IMR-90 (cell line): ENCODE results near the gene SH2B3. TPM values are rescaled to one million over a fixed set of nuclear protein-coding genes. Genes with fewer than 3 reads are reported as not detected.

ENCODE experiments used
- ATAC-seq: fragments of 200-7000 bp; cut with Tn5 transposase; 2 replicates; pipeline ENCODE4 v1.9.1; 2020; ENCODE audit warnings: low read depth, mild to moderate bottlenecking, moderate library complexity
- BruUV-seq: library from RNA; stranded (reverse); fragments of 400-500 nt; replicated peaks from 2 replicates; lab custom pipeline; 2021; lab: Mats Ljungman, UMichigan
- CTCF ChIA-PET: fragments of 300-600 bp; formaldehyde crosslinking; extraction: SDS; loops from one replicate; lab custom pipeline; 2021; ENCODE audit warnings: antibody characterized with exemption; lab: Yijun Ruan, JAX
- POLR2A ChIA-PET: fragments of 300-600 bp; sonication (Branson Sonifier 250); formaldehyde crosslinking; loops from one replicate; lab custom pipeline; 2022; ENCODE audit warnings: antibody characterized with exemption; ENCODE audit not compliant: unreplicated experiment; lab: Charles Lee
- DNase-seq: peaks from one replicate; pipeline ENCODE4 v3.0.0; 2013
- H2AFZ ChIP-seq: replicated peaks from 2 replicates; pipeline ENCODE3; 2013; ENCODE audit warnings: low read length, mild to moderate bottlenecking; ENCODE audit not compliant: poor library complexity
- H2AK5ac ChIP-seq: 2 replicates; pipeline ENCODE4 v1.6.1; 2013; ENCODE audit warnings: low read depth, low read length, inconsistent platforms
- H2AK9ac ChIP-seq: replicated peaks from 2 replicates; pipeline ENCODE3; 2013; ENCODE audit warnings: mild to moderate bottlenecking, low read depth, low read length, moderate library complexity; ENCODE audit not compliant: poor library complexity
- H2BK120ac ChIP-seq: 2 replicates; pipeline ENCODE4 v1.6.1; 2013; ENCODE audit warnings: low read depth, low read length, inconsistent platforms
- H2BK15ac ChIP-seq: 3 replicates; pipeline ENCODE4 v1.6.1; 2013; ENCODE audit warnings: low read depth, low read length, inconsistent platforms
- H2BK20ac ChIP-seq: 2 replicates; pipeline ENCODE4 v1.6.1; 2013; ENCODE audit warnings: low read depth, mild to moderate bottlenecking, inconsistent platforms, low read length, moderate library complexity
- H2BK5ac ChIP-seq: 2 replicates; pipeline ENCODE4 v1.6.1; 2013; ENCODE audit warnings: mild to moderate bottlenecking, low read depth, low read length, inconsistent platforms; ENCODE audit not compliant: poor library complexity, severe bottlenecking
- H3K14ac ChIP-seq: replicated peaks from 2 replicates; pipeline ENCODE4 v1.6.1; 2013; ENCODE audit warnings: low read depth, low read length, inconsistent platforms
- H3K18ac ChIP-seq: 2 replicates; pipeline ENCODE4 v1.6.1; 2013; ENCODE audit warnings: low read depth, low read length, control low read depth
- H3K23ac ChIP-seq: 2 replicates; pipeline ENCODE4 v1.6.1; 2013; ENCODE audit warnings: low read depth, low read length, inconsistent platforms
- H3K27ac ChIP-seq: 2 replicates; pipeline ENCODE4 v1.5.1; 2013; ENCODE audit warnings: mild to moderate bottlenecking, control low read depth, low read length; ENCODE audit not compliant: insufficient read depth
- H3K27me3 ChIP-seq: 2 replicates; pipeline ENCODE4 v1.6.1; 2013; ENCODE audit warnings: low read length; ENCODE audit not compliant: control insufficient read depth, insufficient read depth
- H3K36me3 ChIP-seq: 2 replicates; pipeline ENCODE4 v1.6.1; 2013; ENCODE audit warnings: low read length, mixed read lengths; ENCODE audit not compliant: control insufficient read depth, insufficient read depth
- H3K4ac ChIP-seq: 2 replicates; pipeline ENCODE4 v1.6.1; 2013; ENCODE audit warnings: low read depth, low read length, inconsistent platforms
- H3K4me1 ChIP-seq: 2 replicates; pipeline ENCODE4 v1.6.1; 2013; ENCODE audit warnings: low read length, mixed read lengths; ENCODE audit not compliant: control insufficient read depth, insufficient read depth
- H3K4me2 ChIP-seq: 2 replicates; pipeline ENCODE4 v1.6.1; 2013; ENCODE audit warnings: low read depth, mild to moderate bottlenecking, control low read depth, low read length, moderate library complexity
- H3K4me3 ChIP-seq: 2 replicates; pipeline ENCODE4 v1.5.1; 2013; ENCODE audit warnings: low read depth, mild to moderate bottlenecking, control low read depth, low read length, moderate library complexity; ENCODE audit not compliant: insufficient read depth
- H3K56ac ChIP-seq: 2 replicates; pipeline ENCODE4 v1.6.1; 2013; ENCODE audit warnings: low read length, inconsistent platforms; ENCODE audit not compliant: insufficient read depth; ENCODE audit errors: extremely low read depth
- H3K79me1 ChIP-seq, 2 experiments: 2 replicates each; pipeline ENCODE4 v1.6.1; 2013; ENCODE audit warnings: low read length in 2 of 2, inconsistent platforms in 1 of 2, low read depth in 1 of 2
- H3K9ac ChIP-seq: 2 replicates; pipeline ENCODE4 v1.6.1; 2013; ENCODE audit warnings: low read depth, low read length, control low read depth
- H3K9me1 ChIP-seq: 2 replicates; pipeline ENCODE4 v1.6.1; 2013; ENCODE audit warnings: low read length, inconsistent platforms; ENCODE audit not compliant: insufficient read depth
- H3K9me3 ChIP-seq: 2 replicates; pipeline ENCODE4 v1.6.1; 2013; ENCODE audit warnings: low read length; ENCODE audit not compliant: control insufficient read depth, insufficient read depth
- H4K20me1 ChIP-seq: 2 replicates; pipeline ENCODE4 v1.6.1; 2013; ENCODE audit warnings: low read length, inconsistent platforms; ENCODE audit not compliant: insufficient read depth
- H4K5ac ChIP-seq: 2 replicates; pipeline ENCODE4 v1.6.1; 2013; ENCODE audit warnings: mild to moderate bottlenecking, low read depth, low read length, control low read depth
- H4K8ac ChIP-seq, 2 experiments: 2 replicates each; pipeline ENCODE4 v1.6.1; 2013; ENCODE audit warnings: low read depth in 2 of 2, low read length in 2 of 2, control low read depth in 1 of 2, inconsistent platforms in 1 of 2
- H4K91ac ChIP-seq: 2 replicates; pipeline ENCODE4 v1.6.1; 2013; ENCODE audit warnings: low read depth, low read length, inconsistent platforms; ENCODE audit not compliant: insufficient read depth
- CHD1 ChIP-seq: IDR thresholded peaks from 2 replicates; pipeline ENCODE4 v1.6.1; 2012; ENCODE audit warnings: low read depth, low read length, improper control_type of control experiment
- FOS ChIP-seq: fragments of 150-350 bp; IDR thresholded peaks from 2 replicates; pipeline ENCODE4 v1.6.1; 2016; ENCODE audit warnings: low read depth, low read length
- NFE2L2 ChIP-seq: fragments of 150-350 bp; IDR thresholded peaks from 2 replicates; pipeline ENCODE4 v1.6.1; 2016; ENCODE audit warnings: low read depth, mild to moderate bottlenecking, low read length
- RAD21 ChIP-seq: IDR thresholded peaks from 2 replicates; pipeline ENCODE4 v1.6.1; 2012; ENCODE audit warnings: low read length, improper control_type of control experiment
- RFX5 ChIP-seq: IDR thresholded peaks from 2 replicates; pipeline ENCODE4 v1.8.0; 2012; ENCODE audit warnings: low read depth, mild to moderate bottlenecking, low read length, moderate library complexity
- SMC3 ChIP-seq: fragments of 150-350 bp; IDR thresholded peaks from 2 replicates; pipeline ENCODE4 v1.6.1; 2016; ENCODE audit warnings: low read depth, mild to moderate bottlenecking, antibody characterized with exemption, low read length, moderate library complexity
- WGBS, 2 experiments: methylation state at CpG; one replicate each; pipeline versions ENCODE4 v1.1.5 to v1.1.7; 2013; ENCODE audit warnings: missing lambda C conversion rate in 2 of 2; ENCODE audit not compliant: insufficient read length in 1 of 2; ENCODE audit errors: extremely low coverage in 2 of 2; 5-methylcytosine and 5-hydroxymethylcytosine counted together
- dilution Hi-C: fragments of 300-500 bp; cut with HindIII; formaldehyde crosslinking; loops from one replicate; pipeline ENCODE4 v1.14.3; 2018; ENCODE audit warnings: low sequenced_read_pairs; ENCODE audit not compliant: unreplicated experiment
- in situ Hi-C: fragments of 300-500 bp; cut with MboI; formaldehyde crosslinking; loops from 3 replicates; pipeline ENCODE4 v1.14.3; 2019; ENCODE audit warnings: low sequenced_read_pairs, inconsistent platforms, mixed read lengths
- intact Hi-C: fragments of 100-400 bp; cut with micrococcal nuclease; formaldehyde crosslinking; loops from 2 replicates; pipeline ENCODE4 v1.10.0; 2022
- polyA plus RNA-seq, 3 experiments: library from polyadenylated mRNA; depleted of rRNA; stranded (reverse); fragments of >200 nt; gene quantifications; 2 replicates each; pipeline ENCODE4 v1.2.3, GENCODE V29; 2012; ENCODE audit warnings: low replicate concordance in 1 of 3
- total RNA-seq: library from RNA; depleted of rRNA; stranded (reverse); fragments of >200 nt; gene quantifications from 2 replicates; pipeline ENCODE4 v1.2.3, GENCODE V29; 2012
- TF ChIP-seq, protein P1 (sequence below): fragments of 150-350 bp; IDR thresholded peaks from 2 replicates; pipeline ENCODE4 v1.6.1; 2016; ENCODE audit warnings: low read depth, mild to moderate bottlenecking, low read length, moderate library complexity, borderline replicate concordance

SH2B3 gene
- total and polyA plus RNA-seq, 2 of the 4 experiments (the other 2 are of a cell fraction) = 9.3 to 20.2 TPM

DNA sequence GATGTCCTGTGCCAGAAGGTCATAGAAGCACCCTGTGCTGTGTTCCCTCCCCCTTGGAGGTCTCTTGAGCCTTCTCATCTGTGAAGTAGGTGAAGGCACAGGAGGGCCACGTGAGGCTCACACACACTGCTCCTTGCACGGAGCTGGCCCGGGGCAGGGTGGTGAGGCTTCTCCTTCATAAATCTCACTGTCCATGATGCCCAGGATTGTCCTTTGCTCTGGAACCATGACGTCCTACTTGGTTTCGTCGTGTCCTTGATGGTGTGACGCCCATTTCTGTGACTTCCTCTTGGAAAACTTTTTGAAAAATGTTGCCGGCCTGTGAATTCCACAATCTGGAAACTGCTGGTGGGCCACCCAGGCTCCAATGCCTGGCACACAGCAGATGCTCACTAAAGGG lies 34.4 kb downstream of the SH2B3 start:
- H3K9me3 ChIP-seq = no peaks in the 10 kb centered on the region
- TF ChIP-seq, protein P1, sequence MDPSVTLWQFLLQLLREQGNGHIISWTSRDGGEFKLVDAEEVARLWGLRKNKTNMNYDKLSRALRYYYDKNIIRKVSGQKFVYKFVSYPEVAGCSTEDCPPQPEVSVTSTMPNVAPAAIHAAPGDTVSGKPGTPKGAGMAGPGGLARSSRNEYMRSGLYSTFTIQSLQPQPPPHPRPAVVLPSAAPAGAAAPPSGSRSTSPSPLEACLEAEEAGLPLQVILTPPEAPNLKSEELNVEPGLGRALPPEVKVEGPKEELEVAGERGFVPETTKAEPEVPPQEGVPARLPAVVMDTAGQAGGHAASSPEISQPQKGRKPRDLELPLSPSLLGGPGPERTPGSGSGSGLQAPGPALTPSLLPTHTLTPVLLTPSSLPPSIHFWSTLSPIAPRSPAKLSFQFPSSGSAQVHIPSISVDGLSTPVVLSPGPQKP = no peak
- TF ChIP-seq SMC3 (no peak), RAD21 (no peak), NFE2L2 (no peak), RFX5 (no peak), CHD1 (no peak), FOS (no peak)
- no peak overlapping the region for H3K14ac ChIP-seq
- H3K23ac ChIP-seq = 0 out of 2 replicates have a peak overlapping the region, but pooled peaks have one; percentile 12
- no peak overlapping the region for H3K9ac ChIP-seq
- H2BK20ac ChIP-seq = no peak overlapping the region
- no peaks in the 10 kb centered on the region for H3K27me3 ChIP-seq
- H3K4me2 ChIP-seq = no peak overlapping the region
- 0 out of 2 replicates have a peak overlapping the region, but pooled peaks have one; percentile 2 for H4K91ac ChIP-seq
- in situ Hi-C loops (no loop called here), dilution Hi-C loops (no loop called here), intact Hi-C loops (no loop called here)
- H3K4me1 ChIP-seq = peaks cover 27% of the 10 kb centered on the region
- H4K20me1 ChIP-seq = peaks cover 84% of the 10 kb centered on the region
- BruUV-seq = no TSS peak
- WGBS, 2 experiments = 93% methylated on average over 4 of the region's 8 CpGs; no CpG with 5 or more reads in 1 of the 2 experiments
- H3K79me1 ChIP-seq = peaks cover 14 to 94% of the 10 kb centered on the region in 2 experiments; a peak in 3 of 4 replicates
- no peak overlapping the region for H2BK15ac ChIP-seq
- no peak overlapping the region for H3K27ac ChIP-seq
- H3K56ac ChIP-seq = no peak overlapping the region
- ChIA-PET CTCF (no interaction called here), POLR2A (no interaction called here)
- no peak overlapping the region for H2BK5ac ChIP-seq
- no peak overlapping the region for H4K8ac ChIP-seq
- 0 out of 2 replicates have a peak overlapping the region, but pooled peaks have one; percentile 42 for H3K4ac ChIP-seq
- H3K18ac ChIP-seq = no peak overlapping the region
- peak overlapping the region; percentile 74 for H2AK9ac ChIP-seq
- peak overlapping the region; percentile 53 for H2AFZ ChIP-seq
- H4K5ac ChIP-seq = no peak overlapping the region
- ATAC-seq (no peak), DNase-seq (no peak)
- peaks cover 43% of the 10 kb centered on the region for H3K9me1 ChIP-seq
- peak overlapping the region; percentile 31; the same call in 1 of the 2 replicates for H2AK5ac ChIP-seq
- no peak overlapping the region for H2BK120ac ChIP-seq
- H3K4me3 ChIP-seq = no peak overlapping the region
- H3K36me3 ChIP-seq = peaks cover 27% of the 10 kb centered on the region
